ENCODE data around the gene SPINK8. TPM values are rescaled to one million over a fixed set of nuclear protein-coding genes. Genes with fewer than 3 reads are reported as not detected.
A peak's percentile ranks its signal among the peaks of the same experiment; 100 is the strongest.
"Not testable (repeated sequence)": the region's sequence is repeated elsewhere in the genome, so short reads cannot be mapped to it uniquely, and the experiment has no call there.

Gene SPINK8
- total RNA-seq, 1 donor from 2014 or later = 1.6 TPM

- ATAC-seq = no peak
Observed at GRCh38 chr3:48276911-48277641, 56.4 kb downstream of the SPINK8 start.

GRCh38 chr3:48275287-48276027, 58.0 kb downstream of the SPINK8 start:
- ATAC-seq = no peak

GRCh38 chr3:48274452-48274851, 59.0 kb downstream of the SPINK8 start:
- ATAC-seq = no peak

GRCh38 chr3:48273594-48274211, 59.8 kb downstream of the SPINK8 start:
- ATAC-seq = no peak

- no peak for ATAC-seq
Observed at GRCh38 chr3:48271763-48272498, 61.5 kb downstream of the SPINK8 start.

GRCh38 chr3:48271223-48271622, 62.2 kb downstream of the SPINK8 start:
- not testable (repeated sequence) for ATAC-seq

GRCh38 chr3:48270306-48270705, 63.2 kb downstream of the SPINK8 start:
- no peak for ATAC-seq

GRCh38 chr3:48269592-48269991, 63.9 kb downstream of the SPINK8 start:
- ATAC-seq = no peak

GRCh38 chr3:48268936-48269561, 64.4 kb downstream of the SPINK8 start:
- ATAC-seq = peak; percentile 34

GRCh38 chr3:48268381-48268935, 65.0 kb downstream of the SPINK8 start:
- ATAC-seq = peak; percentile 95

- ATAC-seq = peak; percentile 7
Observed at GRCh38 chr3:48267782-48268181, 65.7 kb downstream of the SPINK8 start.

- no peak for ATAC-seq
Observed at GRCh38 chr3:48258530-48258929, 74.9 kb downstream of the SPINK8 start.

Other genes starting within 250 kb of the SPINK8 start
- gene CDC25A, start 145.2 kb downstream of the SPINK8 start, total RNA-seq = 3.8 TPM
- gene CAMP, start 110.2 kb downstream of the SPINK8 start, total RNA-seq = not detected
- gene ZNF589, start 92.6 kb downstream of the SPINK8 start, total RNA-seq = 6.9 TPM
- gene NME6, start 32.3 kb downstream of the SPINK8 start, total RNA-seq = 17.0 TPM
- gene FBXW12, start 38.6 kb upstream of the SPINK8 start, total RNA-seq = not detected
- gene PLXNB1, start 96.4 kb upstream of the SPINK8 start, total RNA-seq = 62.0 TPM
- gene CCDC51, start 106.5 kb upstream of the SPINK8 start, total RNA-seq = 15.3 TPM
- 244 TPM for gene TMA7, start 106.6 kb upstream of the SPINK8 start, total RNA-seq
- gene ATRIP, start 113.1 kb upstream of the SPINK8 start, total RNA-seq = 6.3 TPM
- gene SHISA5, start 170.5 kb upstream of the SPINK8 start, total RNA-seq = 210 TPM
- 8.3 TPM for gene PFKFB4, start 223.1 kb upstream of the SPINK8 start, total RNA-seq
- gene UCN2, start 230.1 kb upstream of the SPINK8 start, total RNA-seq = 2.2 TPM